Right cardiac atrium (tissue), 5 donors: ENCODE results near the gene TOM1. TPM values are rescaled to one million over a fixed set of nuclear protein-coding genes. Genes with fewer than 3 reads are reported as not detected.
A peak's percentile ranks its signal among the peaks of the same experiment; 100 is the strongest.

Source experiments
- ATAC-seq, 2 donors: fragments of 200-7000 bp; cut with Tn5 transposase; one replicate each; pipeline versions ENCODE4 v1.8.0 to v1.9.1; 2020; ENCODE audit warnings: moderate library complexity in 2 of 2, mild to moderate bottlenecking in 1 of 2
- DNase-seq, 3 donors: peaks; one replicate each; pipeline ENCODE4 v3.0.0-alpha.2; 2020
- H3K27ac ChIP-seq: one replicate; pipeline ENCODE4 v1.5.1; 2013; ENCODE audit warnings: mild to moderate bottlenecking, low read length, control low read depth, moderate library complexity
- H3K27me3 ChIP-seq: one replicate; pipeline ENCODE4 v1.6.1; 2013; ENCODE audit not compliant: control insufficient read depth, insufficient read depth
- H3K4me1 ChIP-seq: one replicate; pipeline ENCODE4 v1.6.1; 2013; ENCODE audit warnings: low read length; ENCODE audit not compliant: control insufficient read depth, insufficient read depth
- H3K4me3 ChIP-seq: one replicate; pipeline ENCODE4 v1.5.1; 2013; ENCODE audit warnings: low read length, control low read depth
- H3K9me3 ChIP-seq: one replicate; pipeline ENCODE4 v1.6.1; 2013; ENCODE audit warnings: low read length; ENCODE audit not compliant: control insufficient read depth
- WGBS: extraction: QIAGEN DNeasy Blood & Tissue Kit; methylation state at CpG from one replicate; pipeline ENCODE4 v1.1.7; 2013; 5-methylcytosine and 5-hydroxymethylcytosine counted together
- intact Hi-C, 4 donors: fragments of 100-400 bp; cut with DNase I; formaldehyde crosslinking; loops; one replicate each; pipeline versions ENCODE4 v1.11.0 to v1.14.0; 2022 to 2023
- polyA plus RNA-seq: library from polyadenylated mRNA; stranded (reverse); fragments of 200-250 nt; gene quantifications from one replicate; pipeline ENCODE4 v1.2.3, GENCODE V29; 2013
- total RNA-seq, 4 donors: library from RNA; stranded (reverse); fragmentation: NEBNext Ultra II Directional; extraction: Animal tissue kit (Norgen Biotek cat#: 25700); gene quantifications; one replicate each; pipeline ENCODE4 v1.2.1, GENCODE V29; 2021
- donor health status: healthy with polysubstance abuse.
- donor health status: DM: no; HTN: yes; CAD: no.
- donor health status: DM: no; HTN: no; CAD: no.
- donor health status: DM: no; HTN: yes; CAD: no; lungs with severe emphysema.
- donor health status: DM: yes; HTN: yes; CAD: no.

TOM1 gene
- total and polyA plus RNA-seq, 5 donors: 54.0 to 75.9 (median 55.9) TPM

DNA sequence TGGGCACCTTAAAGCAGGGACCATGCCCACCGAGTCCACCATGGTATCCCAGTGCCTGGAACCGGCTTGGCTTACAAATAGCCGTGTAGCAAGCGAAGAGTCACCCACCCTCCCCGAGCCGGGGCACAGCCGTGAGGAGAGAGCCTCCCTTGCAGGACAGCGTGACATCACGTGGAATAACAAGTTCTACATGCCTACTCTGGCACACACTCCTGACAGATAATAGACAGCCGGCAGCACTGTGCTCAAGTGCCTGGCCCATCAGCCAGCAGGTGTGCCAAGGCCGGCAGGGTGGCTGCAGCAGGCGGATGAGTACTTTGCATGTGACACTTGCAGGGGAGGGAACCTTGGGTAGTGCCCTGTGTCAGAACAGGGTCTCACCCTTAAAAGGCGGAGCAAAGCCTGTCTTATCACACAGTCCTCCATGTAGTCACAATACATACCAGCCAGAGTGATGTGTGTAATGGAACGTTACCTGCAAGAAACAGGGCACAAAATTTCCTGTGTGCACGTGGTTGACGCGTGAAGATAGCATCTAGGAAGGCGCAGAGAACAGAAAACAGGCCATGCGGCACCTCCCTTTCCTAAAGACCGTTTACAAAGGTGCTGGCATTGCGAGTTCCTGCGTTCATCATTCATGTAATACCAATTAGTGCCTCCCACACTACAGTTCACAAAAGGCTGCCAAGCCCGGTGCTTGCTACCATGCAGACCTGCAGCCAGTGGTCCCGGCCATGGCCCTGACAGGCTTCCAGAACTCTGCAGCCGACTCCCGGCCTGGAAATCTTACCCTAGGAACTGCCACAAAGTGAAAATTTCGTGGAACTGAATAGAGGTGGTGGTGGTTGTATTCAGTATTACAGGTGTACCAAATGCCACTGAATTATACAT, 16.4 kb downstream of the TOM1 start:
- Histone ChIP-seq H3K4me3 (no peak overlapping the region), H3K27me3 (no peaks in the 10 kb centered on the region), H3K4me1 (peaks cover 16% of the 10 kb centered on the region), H3K9me3 (no peaks in the 10 kb centered on the region), H3K27ac (peak overlapping the region; percentile 94)
- 62% methylated on average over 27 of the region's 27 CpGs for WGBS
- DNase-seq (peak; percentile 61 to 87 (median 84)), ATAC-seq (peak; percentile 67 to 77)
- intact Hi-C loops: no loop called here

DNA sequence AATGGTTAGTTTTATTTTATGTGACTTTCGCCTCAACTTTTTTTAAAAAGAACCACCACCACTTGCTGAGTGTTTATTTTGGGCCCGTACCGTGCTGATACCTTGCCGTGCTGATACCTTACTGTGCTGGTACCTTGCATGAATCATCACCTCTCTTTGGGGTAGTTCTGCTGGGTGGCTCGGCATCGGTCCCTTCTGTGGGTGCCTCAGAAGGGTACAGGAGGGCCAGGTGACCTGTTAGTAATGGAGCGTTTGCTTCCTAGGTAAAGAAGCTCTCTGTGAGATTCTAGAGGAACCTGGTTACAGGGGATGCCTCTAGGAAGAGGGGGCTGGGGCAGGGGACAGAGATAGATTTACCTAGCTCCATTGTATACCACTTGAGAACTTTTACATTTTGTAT, 17.1 kb downstream of the TOM1 start:
- Histone ChIP-seq H3K4me1 (peaks cover 12% of the 10 kb centered on the region), H3K27me3 (no peaks in the 10 kb centered on the region), H3K27ac (peak overlapping the region; percentile 70), H3K4me3 (no peak overlapping the region), H3K9me3 (no peaks in the 10 kb centered on the region)
- intact Hi-C loops: no loop called here
- ATAC-seq (no peak), DNase-seq (no peak)
- 87% methylated on average over 7 of the region's 7 CpGs for WGBS

GRCh38 chr22:35317680-35318290, 18.1 kb downstream of the TOM1 start:
- DNase-seq (no peak), ATAC-seq (no peak)
- Histone ChIP-seq H3K27ac (no peak overlapping the region), H3K9me3 (no peaks in the 10 kb centered on the region), H3K4me3 (no peak overlapping the region), H3K4me1 (peaks cover 6% of the 10 kb centered on the region), H3K27me3 (no peaks in the 10 kb centered on the region)
- intact Hi-C loops: no loop called here
- WGBS: 83% methylated on average over 12 of the region's 12 CpGs

GRCh38 chr22:35318346-35319215, 18.9 kb downstream of the TOM1 start:
- ATAC-seq (no peak), DNase-seq (no peak)
- intact Hi-C loops: no loop called here
- Histone ChIP-seq H3K9me3 (no peaks in the 10 kb centered on the region), H3K4me1 (peaks cover under 1% of the 10 kb centered on the region), H3K27me3 (no peaks in the 10 kb centered on the region), H3K27ac (no peak overlapping the region), H3K4me3 (no peak overlapping the region)
- 86% methylated on average over 24 of the region's 24 CpGs for WGBS

- ATAC-seq (no peak), DNase-seq (peak in 1 of 3 donors; percentile 11)
- H3K9me3 ChIP-seq: no peaks in the 10 kb centered on the region
- H3K27ac ChIP-seq: no peak overlapping the region
- no peaks in the 10 kb centered on the region for H3K4me1 ChIP-seq
- 92% methylated on average over 18 of the region's 18 CpGs for WGBS
- H3K27me3 ChIP-seq: no peaks in the 10 kb centered on the region
- H3K4me3 ChIP-seq: no peak overlapping the region
- intact Hi-C loops: no loop called here
These were observed 19.7 kb downstream of the TOM1 start for GRCh38 chr22:35319244-35319985.

GRCh38 chr22:35322126-35322525, 22.4 kb downstream of the TOM1 start:
- Histone ChIP-seq H3K4me3 (no peak overlapping the region), H3K27me3 (no peaks in the 10 kb centered on the region), H3K27ac (peak overlapping the region; percentile 2), H3K4me1 (no peaks in the 10 kb centered on the region), H3K9me3 (no peaks in the 10 kb centered on the region)
- intact Hi-C loops: no loop called here
- peak in 2 of 3 donors; percentile 49 to 60 for DNase-seq
- WGBS: 81% methylated on average over 10 of the region's 10 CpGs
- ATAC-seq: peak; percentile 28 to 29

DNA sequence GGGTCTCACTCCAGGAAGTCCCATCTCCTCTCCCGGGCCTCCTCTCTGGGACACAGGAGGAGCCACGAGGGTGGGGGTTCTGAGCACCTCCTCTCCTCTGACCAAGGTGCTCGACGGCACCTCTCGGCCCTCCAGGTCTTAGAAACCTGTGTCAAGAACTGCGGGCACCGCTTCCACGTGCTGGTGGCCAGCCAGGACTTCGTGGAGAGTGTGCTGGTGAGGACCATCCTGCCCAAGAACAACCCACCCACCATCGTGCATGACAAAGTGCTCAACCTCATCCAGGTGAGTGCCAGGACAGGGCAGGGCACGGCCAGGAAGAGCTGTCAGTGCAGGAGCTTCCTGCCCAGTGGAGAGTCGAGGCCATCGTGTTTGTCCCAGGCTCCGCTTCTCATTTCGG, 23.2 kb downstream of the TOM1 start:
- H3K27ac ChIP-seq: no peak overlapping the region
- DNase-seq (peak in 2 of 3 donors; percentile 45 to 52), ATAC-seq (no peak)
- H3K9me3 ChIP-seq: no peaks in the 10 kb centered on the region
- no peaks in the 10 kb centered on the region for H3K27me3 ChIP-seq
- WGBS: 90% methylated on average over 15 of the region's 15 CpGs
- no peaks in the 10 kb centered on the region for H3K4me1 ChIP-seq
- no peak overlapping the region for H3K4me3 ChIP-seq
- intact Hi-C loops: no loop called here

DNA sequence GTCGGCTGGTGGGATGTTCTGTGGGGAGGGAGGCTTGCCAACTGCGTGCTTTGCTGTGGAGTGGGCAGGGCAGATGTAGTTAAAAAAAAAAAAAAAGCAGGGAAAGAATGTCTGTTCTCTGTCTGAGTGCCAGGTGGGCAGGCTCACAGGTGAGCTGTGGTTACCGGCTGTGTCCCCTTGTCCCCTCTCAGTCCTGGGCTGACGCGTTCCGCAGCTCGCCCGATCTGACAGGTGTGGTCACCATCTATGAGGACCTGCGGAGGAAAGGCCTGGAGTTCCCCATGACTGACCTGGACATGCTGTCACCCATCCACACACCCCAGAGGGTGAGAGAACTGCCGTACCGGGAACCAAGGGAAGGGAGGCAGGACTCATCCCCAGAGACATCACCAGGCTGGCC, 23.6 kb downstream of the TOM1 start:
- DNase-seq: peak in 1 of 3 donors; percentile 42
- intact Hi-C loops: no loop called here
- ATAC-seq: no peak
- no peak overlapping the region for H3K4me3 ChIP-seq
- H3K27ac ChIP-seq: no peak overlapping the region
- no peaks in the 10 kb centered on the region for H3K27me3 ChIP-seq
- WGBS: 96% methylated on average over 11 of the region's 11 CpGs
- no peaks in the 10 kb centered on the region for H3K4me1 ChIP-seq
- no peaks in the 10 kb centered on the region for H3K9me3 ChIP-seq

GRCh38 chr22:35324067-35324466, 24.4 kb downstream of the TOM1 start:
- WGBS: 71% methylated on average over 5 of the region's 5 CpGs
- no peaks in the 10 kb centered on the region for H3K9me3 ChIP-seq
- no peaks in the 10 kb centered on the region for H3K27me3 ChIP-seq
- intact Hi-C loops: no loop called here
- no peak overlapping the region for H3K4me3 ChIP-seq
- H3K27ac ChIP-seq: no peak overlapping the region
- H3K4me1 ChIP-seq: no peaks in the 10 kb centered on the region
- DNase-seq: peak in 1 of 3 donors; percentile 29
- ATAC-seq: no peak

DNA sequence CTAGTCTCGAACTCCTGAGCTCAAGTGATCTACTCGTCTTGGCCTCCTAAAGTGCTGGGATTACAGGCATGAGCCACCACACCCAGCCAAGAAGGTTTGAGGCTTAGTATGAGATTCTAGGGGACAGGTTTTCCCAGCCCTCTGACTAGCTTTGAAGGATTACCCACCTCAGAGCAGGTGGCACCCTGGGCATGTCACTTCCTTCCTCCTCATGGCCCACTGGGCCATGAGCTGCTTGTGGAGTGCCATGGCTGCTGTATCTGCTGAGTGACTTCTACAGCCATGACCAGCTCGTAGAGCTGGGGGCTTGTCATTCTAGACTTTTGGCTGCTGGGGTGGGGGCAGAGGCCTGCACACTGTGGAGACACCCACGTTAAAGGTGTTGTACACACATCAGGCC, 25.1 kb downstream of the TOM1 start:
- Histone ChIP-seq H3K4me1 (no peaks in the 10 kb centered on the region), H3K27me3 (no peaks in the 10 kb centered on the region), H3K9me3 (no peaks in the 10 kb centered on the region), H3K27ac (no peak overlapping the region), H3K4me3 (no peak overlapping the region)
- peak in 1 of 3 donors; percentile 41 for DNase-seq
- WGBS: 91% methylated on average over 4 of the region's 4 CpGs
- intact Hi-C loops: no loop called here
- ATAC-seq: no peak
